WTC11 (cell line): ENCODE data around the gene VDR.

ENCODE experiments used
- AR ChIP-seq: fragments of 250-450 bp; sonication (Bioruptor Pico); IDR thresholded peaks from 2 replicates; pipeline ENCODE4 v1.9.0; 2021; ENCODE audit warnings: mild to moderate bottlenecking
- CREM ChIP-seq: sonication (generic); formaldehyde crosslinking; IDR thresholded peaks from 2 replicates; pipeline ENCODE4 v1.8.1; 2022; ENCODE audit warnings: mild to moderate bottlenecking, missing genetic modification reagents, moderate library complexity
- CTCF ChIP-seq: fragments of 200-600 bp; IDR thresholded peaks from 2 replicates; pipeline ENCODE4 v1.8.0; 2022; ENCODE audit warnings: antibody characterized with exemption
- E2F1 ChIP-seq: sonication (generic); formaldehyde crosslinking; IDR thresholded peaks from 2 replicates; pipeline ENCODE4 v1.8.0; 2022; ENCODE audit warnings: mild to moderate bottlenecking, missing genetic modification reagents
- ETV6 ChIP-seq: sonication (generic); formaldehyde crosslinking; IDR thresholded peaks from 2 replicates; pipeline ENCODE4 v1.8.1; 2022; ENCODE audit warnings: mild to moderate bottlenecking, missing genetic modification reagents
- IRF2 ChIP-seq: sonication (generic); formaldehyde crosslinking; IDR thresholded peaks from 2 replicates; pipeline ENCODE4 v1.8.0; 2022; ENCODE audit warnings: low read depth, missing genetic modification reagents, borderline replicate concordance
- JUN ChIP-seq: sonication (generic); formaldehyde crosslinking; IDR thresholded peaks from 2 replicates; pipeline ENCODE4 v1.8.0; 2023; ENCODE audit warnings: mild to moderate bottlenecking, missing genetic modification reagents
- MAX ChIP-seq: sonication (generic); formaldehyde crosslinking; IDR thresholded peaks from 2 replicates; pipeline ENCODE4 v1.8.0; 2022; ENCODE audit warnings: mild to moderate bottlenecking, missing genetic modification reagents
- NR2C2 ChIP-seq: sonication (generic); formaldehyde crosslinking; IDR thresholded peaks from 2 replicates; pipeline ENCODE4 v1.8.0; 2022; ENCODE audit warnings: mild to moderate bottlenecking, missing genetic modification reagents
- NR3C1 ChIP-seq: sonication (generic); formaldehyde crosslinking; conservative IDR thresholded peaks from 2 replicates; pipeline ENCODE4 v1.8.1; 2023; ENCODE audit warnings: low read depth, mild to moderate bottlenecking, missing genetic modification reagents
- TEAD4 ChIP-seq: sonication (generic); formaldehyde crosslinking; IDR thresholded peaks from 2 replicates; pipeline ENCODE4 v1.8.0; 2022; ENCODE audit warnings: mild to moderate bottlenecking, missing genetic modification reagents
- USF2 ChIP-seq: sonication (generic); formaldehyde crosslinking; IDR thresholded peaks from 2 replicates; pipeline ENCODE4 v1.8.1; 2023; ENCODE audit warnings: mild to moderate bottlenecking, missing genetic modification reagents, moderate library complexity
- ZNF232 ChIP-seq: sonication (generic); formaldehyde crosslinking; IDR thresholded peaks from 2 replicates; pipeline ENCODE4 v1.8.0; 2022; ENCODE audit warnings: mild to moderate bottlenecking, missing genetic modification reagents

GRCh38 chr12:47863985-47864384 is 40.8 kb downstream of the VDR start:
- no peak for TF ChIP-seq E2F1
- no peak for TF ChIP-seq NR2C2
- no peak for TF ChIP-seq CTCF
- no peak for TF ChIP-seq ETV6 (CRISPR knock-in tag)
- TF ChIP-seq USF2 (CRISPR knock-in tag): no peak
- TF ChIP-seq NR3C1: no peak
- TF ChIP-seq AR: no peak
- no peak for TF ChIP-seq TEAD4 (CRISPR knock-in tag)
- no peak for TF ChIP-seq JUN (CRISPR knock-in tag)
- no peak for TF ChIP-seq MAX (CRISPR knock-in tag)
- TF ChIP-seq ZNF232 (CRISPR knock-in tag): no peak
- TF ChIP-seq IRF2 (CRISPR knock-in tag): no peak
- TF ChIP-seq CREM (CRISPR knock-in tag): no peak
